HUES64 (cell line): ENCODE data around the gene NELFE.
A peak's percentile ranks its signal among the peaks of the same experiment; 100 is the strongest.
"Not testable (repeated sequence)": the region's sequence is repeated elsewhere in the genome, so short reads cannot be mapped to it uniquely, and the experiment has no call there.

Source experiments
- H3K27ac ChIP-seq: 2 replicates; pipeline ENCODE4 v1.7.0; 2013; ENCODE audit warnings: low read depth, low read length, inconsistent platforms
- H3K27me3 ChIP-seq: 2 replicates; pipeline ENCODE4 v1.6.1; 2013; ENCODE audit warnings: mild to moderate bottlenecking, low read length; ENCODE audit not compliant: insufficient read depth
- H3K36me3 ChIP-seq: 2 replicates; pipeline ENCODE4 v1.6.1; 2013; ENCODE audit warnings: mild to moderate bottlenecking, low read length; ENCODE audit not compliant: insufficient read depth
- H3K4me1 ChIP-seq: 2 replicates; pipeline ENCODE4 v1.6.1; 2013; ENCODE audit warnings: mild to moderate bottlenecking, low read length, moderate library complexity; ENCODE audit not compliant: insufficient read depth
- H3K4me3 ChIP-seq: 2 replicates; pipeline ENCODE4 v1.5.1; 2013; ENCODE audit warnings: mild to moderate bottlenecking, low read length, moderate library complexity
- H3K9ac ChIP-seq: 2 replicates; pipeline ENCODE4 v1.6.1; 2013; ENCODE audit warnings: mild to moderate bottlenecking, low read depth, low read length
- H3K9me3 ChIP-seq: 2 replicates; pipeline ENCODE4 v1.6.1; 2013; ENCODE audit warnings: low read depth, low read length; ENCODE audit not compliant: insufficient read depth
- WGBS: fragments of 150-250, 120-280 bp; methylation state at CpG from one replicate; pipeline ENCODE4 v1.1.7; 2013; ENCODE audit warnings: missing lambda C conversion rate; 5-methylcytosine and 5-hydroxymethylcytosine counted together

NELFE gene

DNA sequence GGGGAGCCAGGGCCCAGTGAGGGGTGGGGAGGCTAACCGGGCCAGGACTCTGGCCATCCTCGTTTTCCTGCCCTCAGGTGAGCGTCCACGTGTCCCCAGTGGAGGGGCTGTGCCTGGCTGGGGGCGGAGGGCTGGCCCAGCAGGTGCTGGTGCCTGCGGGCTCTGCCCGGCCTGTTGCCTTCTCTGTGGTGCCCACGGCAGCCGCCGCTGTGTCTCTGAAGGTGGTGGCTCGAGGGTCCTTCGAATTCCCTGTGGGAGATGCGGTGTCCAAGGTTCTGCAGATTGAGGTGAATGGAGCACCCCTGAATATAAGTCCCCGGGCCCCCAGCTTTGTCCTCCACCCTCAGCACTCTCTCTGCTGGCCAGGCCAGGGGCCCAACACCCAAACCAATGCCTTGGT lies 35.6 kb upstream of the NELFE start:
- H3K4me1 ChIP-seq, H3K27me3 ChIP-seq, H3K9me3 ChIP-seq, H3K36me3 ChIP-seq, H3K9ac ChIP-seq, H3K27ac ChIP-seq, H3K4me3 ChIP-seq: not testable (repeated sequence)
- 89% methylated on average over 6 of the region's 14 CpGs for WGBS

DNA sequence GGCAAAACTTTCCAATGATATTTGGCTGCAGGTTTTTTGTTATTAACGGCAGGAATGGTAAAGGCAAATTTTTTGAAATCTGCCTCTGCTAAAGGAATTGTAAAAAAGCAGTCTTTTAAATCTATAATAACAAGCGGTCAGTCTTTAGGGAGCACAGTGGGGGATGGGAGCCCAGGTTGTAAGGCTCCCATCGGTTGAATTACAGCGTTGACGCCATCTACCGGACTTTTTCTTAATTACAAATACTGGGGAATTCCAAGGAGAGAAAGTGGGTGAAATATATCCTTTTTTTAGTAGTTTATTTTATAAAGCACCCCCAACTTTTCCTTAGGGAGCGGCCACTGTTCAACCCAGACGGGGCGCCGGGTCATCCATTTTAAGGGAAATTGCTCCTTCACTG lies 30.6 kb upstream of the NELFE start:
- H3K36me3 ChIP-seq, H3K27ac ChIP-seq, H3K27me3 ChIP-seq, H3K4me1 ChIP-seq, H3K4me3 ChIP-seq, H3K9me3 ChIP-seq, H3K9ac ChIP-seq: not testable (repeated sequence)
- no CpG with 5 or more reads among the region's 10 CpGs for WGBS

DNA sequence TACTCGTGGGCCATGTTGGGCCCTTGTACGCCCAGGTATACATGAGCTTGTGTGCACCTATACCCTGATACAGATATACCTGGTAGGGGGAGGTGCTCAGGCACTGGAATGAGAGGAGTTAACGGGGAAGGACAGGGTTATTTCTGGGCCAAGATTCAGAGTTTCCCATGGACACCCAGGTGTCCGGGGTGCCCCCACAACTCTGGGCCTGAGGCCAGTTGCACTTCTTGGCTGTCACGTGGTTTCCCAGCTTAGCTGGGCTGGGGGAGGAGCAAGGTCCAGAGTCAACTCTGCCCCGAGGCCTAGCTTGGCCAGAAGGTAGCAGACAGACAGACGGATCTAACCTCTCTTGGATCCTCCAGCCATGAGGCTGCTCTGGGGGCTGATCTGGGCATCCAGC lies 23.0 kb upstream of the NELFE start, which contains the start of gene C4A:
Gene C4A, plus strand, starts transcription at position 314 of the 400 bp plus-strand sequence. Its CDS starts 51 bp downstream, at position 365.
- H3K36me3 ChIP-seq, H3K27me3 ChIP-seq, H3K9me3 ChIP-seq, H3K9ac ChIP-seq, H3K4me1 ChIP-seq, H3K27ac ChIP-seq, H3K4me3 ChIP-seq: not testable (repeated sequence)
- WGBS = no CpG with 5 or more reads among the region's 7 CpGs

DNA sequence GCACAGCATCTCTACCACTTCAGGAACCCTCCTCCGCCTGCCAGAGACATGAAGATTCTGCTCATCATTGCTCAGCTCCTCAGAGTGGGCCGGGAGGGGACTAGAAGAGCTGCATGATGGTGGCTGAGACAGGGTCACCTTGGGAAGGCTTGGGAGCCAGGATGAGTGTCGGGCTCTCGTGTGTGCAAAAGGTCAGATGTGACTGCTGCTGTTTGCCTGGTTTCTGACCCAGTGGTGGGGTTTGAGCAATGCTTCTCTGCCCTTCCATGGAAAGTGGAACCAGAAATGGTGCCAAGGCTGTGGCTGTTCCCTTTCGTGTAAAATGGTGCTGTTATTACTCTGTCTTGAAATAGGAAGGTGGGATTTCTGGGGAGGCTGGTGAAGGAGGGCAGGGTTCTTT lies 22.2 kb upstream of the NELFE start:
- H3K9ac ChIP-seq, H3K27me3 ChIP-seq, H3K9me3 ChIP-seq, H3K36me3 ChIP-seq, H3K4me3 ChIP-seq, H3K27ac ChIP-seq, H3K4me1 ChIP-seq: not testable (repeated sequence)
- no CpG with 5 or more reads among the region's 5 CpGs for WGBS

DNA sequence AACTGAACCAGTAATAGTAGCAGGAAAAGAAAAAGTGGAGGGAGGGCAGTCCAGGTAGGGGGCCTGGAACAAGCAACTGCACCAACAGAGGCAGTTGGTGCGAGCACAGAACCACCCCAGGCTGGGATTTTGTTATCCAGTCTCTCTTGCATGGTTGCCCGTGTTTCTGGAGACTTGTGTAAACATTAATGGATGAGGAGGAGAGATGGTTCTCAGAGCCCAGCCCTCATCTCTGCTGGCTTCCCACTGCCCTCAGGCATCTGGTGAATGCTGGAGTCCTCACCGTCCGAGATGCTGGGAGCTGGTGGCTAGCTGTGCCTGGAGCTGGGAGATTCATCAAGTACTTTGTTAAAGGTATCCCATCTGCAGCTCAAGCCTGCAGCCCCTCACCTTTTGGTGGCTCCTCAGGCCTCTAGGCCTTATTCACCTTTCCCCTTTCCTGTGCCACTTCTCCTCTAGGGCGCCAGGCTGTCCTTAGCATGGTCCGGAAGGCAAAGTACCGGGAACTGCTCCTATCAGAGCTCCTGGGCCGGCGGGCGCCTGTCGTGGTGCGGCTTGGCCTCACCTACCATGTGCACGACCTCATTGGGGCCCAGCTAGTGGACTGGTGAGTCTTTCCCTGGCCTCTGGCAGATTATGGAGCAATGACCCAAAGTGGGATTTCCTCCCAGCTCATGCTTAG lies 21.6 kb upstream of the NELFE start:
- H3K4me1 ChIP-seq, H3K9ac ChIP-seq, H3K27ac ChIP-seq, H3K36me3 ChIP-seq, H3K27me3 ChIP-seq, H3K4me3 ChIP-seq, H3K9me3 ChIP-seq: not testable (repeated sequence)
- 95% methylated on average over 12 of the region's 13 CpGs for WGBS

DNA sequence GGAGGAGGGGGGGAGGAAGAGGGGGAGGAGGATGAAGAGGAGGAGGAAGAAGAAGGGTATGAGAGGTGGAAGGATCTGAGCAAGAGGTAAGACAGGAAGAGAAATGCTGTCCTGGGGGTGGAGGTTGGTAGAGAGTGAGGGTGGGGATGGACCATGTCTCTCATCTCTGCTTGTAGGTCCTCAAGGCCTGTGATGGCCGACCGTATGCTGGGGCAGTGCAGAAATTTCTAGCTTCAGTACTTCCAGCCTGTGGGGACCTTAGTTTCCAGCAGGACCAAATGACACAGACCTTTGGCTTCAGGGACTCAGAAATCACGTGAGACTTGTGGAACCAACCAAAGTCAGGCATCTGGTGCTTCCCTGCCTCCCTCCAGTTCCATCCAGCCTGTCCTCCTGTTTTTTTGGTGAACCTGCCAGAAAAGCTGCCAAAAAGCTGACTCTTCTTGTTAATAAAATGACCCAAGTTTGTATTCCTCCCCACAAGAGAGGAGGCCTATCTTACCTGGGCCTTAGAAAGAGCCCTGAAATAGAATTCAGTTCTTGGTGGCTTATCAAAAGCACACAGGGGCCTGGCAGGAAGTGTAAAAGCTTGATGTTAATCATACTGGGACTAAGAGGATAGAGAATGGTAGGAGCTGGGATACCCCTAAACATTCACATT lies 20.6 kb upstream of the NELFE start:
- WGBS = 90% methylated on average over 3 of the region's 3 CpGs
- Histone ChIP-seq H3K4me1 (no peaks in the 10 kb centered on the region), H3K27me3 (no peaks in the 10 kb centered on the region), H3K9me3 (no peaks in the 10 kb centered on the region), H3K27ac (no peak overlapping the region), H3K9ac (no peak overlapping the region), H3K4me3 (no peak overlapping the region), H3K36me3 (peaks cover 12% of the 10 kb centered on the region)

DNA sequence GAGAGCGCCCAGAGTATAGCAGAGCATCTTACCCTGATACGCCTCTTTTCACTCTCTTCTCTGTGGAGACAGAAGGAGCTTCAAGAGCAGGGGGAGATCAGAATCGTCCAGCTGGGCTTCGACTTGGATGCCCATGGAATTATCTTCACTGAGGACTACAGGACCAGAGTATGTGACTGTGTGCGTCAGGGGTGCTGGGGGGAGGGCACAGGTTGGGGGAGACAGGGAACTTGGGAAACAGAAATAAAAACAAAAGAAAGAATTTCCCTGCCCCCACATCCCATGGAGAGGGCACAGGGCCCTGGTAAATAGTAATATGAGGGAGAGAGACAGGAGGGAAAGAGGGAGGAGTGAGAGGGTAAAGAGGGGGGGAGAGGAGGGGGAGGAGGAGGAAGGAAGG lies 20.1 kb upstream of the NELFE start:
- no peak overlapping the region for H3K4me3 ChIP-seq
- H3K4me1 ChIP-seq = no peaks in the 10 kb centered on the region
- WGBS = 85% methylated on average over 5 of the region's 5 CpGs
- H3K9me3 ChIP-seq = no peaks in the 10 kb centered on the region
- no peak overlapping the region for H3K27ac ChIP-seq
- no peak overlapping the region for H3K9ac ChIP-seq
- peaks cover 12% of the 10 kb centered on the region for H3K36me3 ChIP-seq
- no peaks in the 10 kb centered on the region for H3K27me3 ChIP-seq

DNA sequence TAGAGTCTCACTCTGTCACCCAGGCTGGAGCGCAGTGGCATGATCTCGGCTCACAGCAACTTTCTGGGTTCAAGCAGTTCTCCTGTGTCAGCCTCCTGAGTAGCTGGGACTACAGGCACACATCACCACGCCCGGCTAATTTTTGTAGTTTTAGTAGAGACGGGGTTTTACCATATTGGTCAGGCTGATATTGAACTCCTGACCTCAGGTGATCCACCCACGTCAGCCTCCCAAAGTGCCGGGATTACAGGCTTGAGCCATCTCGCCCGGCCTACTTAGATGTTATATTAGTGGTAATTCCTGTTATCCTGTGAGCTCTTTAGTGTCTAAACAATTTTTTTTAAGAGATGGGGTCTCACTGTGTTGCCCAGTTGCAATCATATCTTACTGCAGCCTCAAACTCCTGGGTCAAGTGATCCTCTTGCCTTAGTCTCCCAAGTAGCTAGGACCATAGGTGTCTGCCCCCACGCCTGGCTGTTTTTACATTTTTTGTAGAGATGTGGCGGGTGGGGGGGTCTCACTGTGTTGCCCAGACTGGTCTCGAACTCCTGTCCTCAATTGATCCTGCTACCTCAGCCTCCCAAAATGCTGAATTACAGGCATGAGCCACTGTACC lies 19.2 kb upstream of the NELFE start:
- Histone ChIP-seq H3K9me3 (no peaks in the 10 kb centered on the region), H3K4me1 (peaks cover 6% of the 10 kb centered on the region; the same call in 1 of the 2 replicates), H3K27ac (no peak overlapping the region), H3K36me3 (peaks cover 12% of the 10 kb centered on the region), H3K4me3 (no peak overlapping the region), H3K9ac (no peak overlapping the region), H3K27me3 (no peaks in the 10 kb centered on the region)
- 95% methylated on average over 12 of the region's 12 CpGs for WGBS

DNA sequence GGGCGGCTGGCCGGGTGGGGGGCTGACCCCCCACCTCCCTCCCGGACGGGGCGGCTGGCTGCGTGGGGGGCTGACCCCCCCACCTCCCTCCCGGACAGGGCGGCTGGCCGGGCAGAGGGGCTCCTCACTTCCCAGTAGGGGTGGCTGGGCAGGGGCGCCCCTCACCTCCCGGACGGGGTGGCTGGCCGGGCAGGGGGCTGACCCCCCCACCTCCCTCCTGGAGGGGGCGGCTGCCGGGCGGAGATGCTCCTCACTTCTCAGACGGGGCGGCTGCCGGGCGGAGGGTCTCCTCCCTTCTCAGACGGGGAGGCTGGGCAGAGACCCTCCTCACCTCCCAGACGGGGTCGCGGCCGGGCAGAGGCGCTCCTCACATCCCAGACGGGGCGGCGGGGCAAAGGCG lies 17.3 kb upstream of the NELFE start:
- not testable (repeated sequence) for H3K27ac ChIP-seq, H3K4me3 ChIP-seq, H3K9me3 ChIP-seq, H3K4me1 ChIP-seq, H3K27me3 ChIP-seq, H3K9ac ChIP-seq
- H3K36me3 ChIP-seq = peaks cover 12% of the 10 kb centered on the region
- WGBS = 97% methylated on average over 28 of the region's 30 CpGs

DNA sequence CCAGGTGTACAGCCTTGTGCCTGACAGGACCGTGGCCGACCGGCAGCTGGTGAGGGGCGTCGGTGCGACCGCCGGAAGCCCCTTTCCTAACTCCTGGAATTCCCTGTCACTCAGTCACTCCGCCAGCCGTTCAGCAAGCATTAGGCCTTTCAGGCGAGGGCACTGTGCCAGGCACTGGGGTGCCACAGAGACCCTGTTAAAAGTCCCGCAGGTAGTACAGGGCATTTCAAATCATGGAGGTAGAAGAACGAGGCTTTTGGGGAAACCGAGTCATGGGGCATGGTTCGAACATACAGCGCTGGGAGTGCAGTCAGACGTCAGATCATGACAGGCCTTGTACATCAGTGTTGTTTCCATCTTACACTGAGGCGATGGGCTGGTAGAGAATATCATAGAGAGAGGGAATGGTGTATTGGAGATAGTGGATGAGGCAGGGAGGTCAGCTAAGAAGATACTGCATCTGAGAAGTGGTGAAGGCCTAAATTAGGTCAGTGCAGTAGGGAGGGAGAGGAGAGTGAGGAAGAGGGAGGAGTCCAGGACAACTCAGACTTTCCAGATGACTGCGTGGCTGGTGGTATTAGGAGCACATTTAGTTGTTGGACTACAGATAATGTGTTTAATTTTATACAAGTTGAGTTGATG lies 14.1 kb upstream of the NELFE start:
- 15% methylated on average over 19 of the region's 19 CpGs for WGBS
- Histone ChIP-seq H3K9me3 (no peaks in the 10 kb centered on the region), H3K4me1 (peaks cover 10% of the 10 kb centered on the region; the same call in 1 of the 2 replicates), H3K27me3 (no peaks in the 10 kb centered on the region), H3K4me3 (peak overlapping the region; percentile 90), H3K9ac (peak overlapping the region; percentile 77), H3K27ac (peak overlapping the region; percentile 98), H3K36me3 (peaks cover 28% of the 10 kb centered on the region)

DNA sequence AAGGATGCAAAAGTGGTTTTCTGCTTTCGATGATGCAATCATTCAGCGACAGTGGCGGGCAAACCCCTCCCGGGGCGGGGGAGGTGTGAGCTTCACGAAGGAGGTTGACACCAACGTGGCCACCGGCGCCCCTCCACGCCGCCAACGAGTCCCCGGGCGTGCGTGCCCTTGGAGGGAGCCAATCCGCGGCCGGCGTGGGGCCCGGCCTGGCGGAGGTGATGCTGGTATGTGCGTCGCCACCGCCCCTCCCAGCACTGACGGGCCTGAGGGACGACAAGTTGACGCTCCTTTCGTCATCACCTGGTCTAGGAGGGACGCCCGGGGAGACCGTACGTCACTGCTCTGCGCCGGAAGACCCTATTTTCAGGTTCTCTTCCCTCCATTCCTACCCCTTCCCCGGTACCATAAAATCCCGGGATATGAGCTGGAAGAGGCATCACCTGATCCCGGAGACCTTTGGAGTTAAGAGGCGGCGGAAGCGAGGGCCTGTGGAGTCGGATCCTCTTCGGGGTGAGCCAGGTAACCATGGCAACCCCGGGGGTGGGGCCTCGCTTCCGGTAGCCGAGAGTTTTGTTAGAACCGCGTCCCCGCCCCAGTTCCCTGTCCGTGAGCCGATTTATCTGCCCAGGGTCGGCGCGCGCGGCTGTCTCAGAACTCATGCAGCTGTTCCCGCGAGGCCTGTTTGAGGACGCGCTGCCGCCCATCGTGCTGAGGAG lies 13.4 kb upstream of the NELFE start, which contains the start of gene DXO:
Gene DXO, minus strand, starts transcription at position 146 of the 716 bp plus-strand sequence. CDS start 463 bp downstream, outside the sequence.
- Histone ChIP-seq H3K27ac (peak within 1 kb of the TSS; percentile 98), H3K9ac (peak within 1 kb of the TSS; percentile 77), H3K9me3 (no peaks in the 10 kb centered on the region), H3K4me3 (peak within 1 kb of the TSS; percentile 90), H3K27me3 (no peaks in the 10 kb centered on the region), H3K36me3 (peaks cover 35% of the 10 kb centered on the region), H3K4me1 (peaks cover 10% of the 10 kb centered on the region; the same call in 1 of the 2 replicates)
- WGBS = under 1% methylated on average over 62 of the region's 62 CpGs
